Fibroblast of lung (primary cell): ENCODE measurements around the gene DPYSL4. TPM values are rescaled to one million over a fixed set of nuclear protein-coding genes. Genes with fewer than 3 reads are reported as not detected.

ENCODE experiments used
- DNase-seq, 2 donors: peaks; one replicate each; pipeline versions ENCODE4 v3.0.0 to v3.0.0-alpha.2; 2010; ENCODE audit warnings: low read depth in 2 of 2
- H2AFZ ChIP-seq: 2 replicates; pipeline ENCODE4 v1.5.1; 2012; ENCODE audit warnings: low read length, control low read depth, inconsistent platforms
- H3K27ac ChIP-seq: 2 replicates; pipeline ENCODE4 v1.5.1; 2011; ENCODE audit warnings: low read length, control low read depth; ENCODE audit not compliant: insufficient read depth
- H3K27me3 ChIP-seq: 2 replicates; pipeline ENCODE4 v1.5.1; 2011; ENCODE audit warnings: mild to moderate bottlenecking, low read length; ENCODE audit not compliant: control insufficient read depth, insufficient read depth
- H3K36me3 ChIP-seq: 2 replicates; pipeline ENCODE4 v1.5.1; 2011; ENCODE audit warnings: low read length; ENCODE audit not compliant: control insufficient read depth, insufficient read depth
- H3K4me1 ChIP-seq: 2 replicates; pipeline ENCODE4 v1.5.1; 2011; ENCODE audit warnings: low read length; ENCODE audit not compliant: control insufficient read depth, insufficient read depth; ENCODE audit errors: extremely low read depth
- H3K4me2 ChIP-seq: 2 replicates; pipeline ENCODE4 v1.5.1; 2011; ENCODE audit warnings: low read length, control low read depth; ENCODE audit not compliant: insufficient read depth; ENCODE audit errors: extremely low read depth
- H3K4me3 ChIP-seq, 4 experiments: fragments of 200-600 bp in 1 of 4; sonication (generic) in 1 of 4; replicated peaks in 1 of 4; 2 replicates each; pipeline ENCODE4 v1.5.1; 2011 to 2016; ENCODE audit warnings: low read length in 4 of 4, low read depth in 3 of 4, mild to moderate bottlenecking in 3 of 4, control low read depth in 2 of 4, inconsistent platforms in 1 of 4, mixed read lengths in 1 of 4; ENCODE audit not compliant: insufficient read depth in 1 of 4; ENCODE audit errors: control extremely low read depth in 1 of 4
- H3K79me2 ChIP-seq: 2 replicates; pipeline ENCODE4 v1.5.1; 2012; ENCODE audit warnings: mild to moderate bottlenecking, low read length, inconsistent platforms; ENCODE audit not compliant: control insufficient read depth, insufficient read depth
- H3K9ac ChIP-seq: 2 replicates; pipeline ENCODE4 v1.5.1; 2011; ENCODE audit warnings: mild to moderate bottlenecking, low read length, control low read depth; ENCODE audit not compliant: insufficient read depth
- H3K9me3 ChIP-seq: 2 replicates; pipeline ENCODE4 v1.5.1; 2012; ENCODE audit warnings: low read depth, low read length; ENCODE audit not compliant: control insufficient read depth, insufficient read depth
- H4K20me1 ChIP-seq: 2 replicates; pipeline ENCODE4 v1.5.1; 2011; ENCODE audit warnings: low read length; ENCODE audit not compliant: control insufficient read depth, insufficient read depth; ENCODE audit errors: extremely low read depth
- EZH2 ChIP-seq: IDR thresholded peaks from 2 replicates; pipeline ENCODE4 v1.5.1; 2012; ENCODE audit warnings: low read length, control low read depth, mild to moderate bottlenecking; ENCODE audit errors: missing control alignments
- polyA plus RNA-seq, 2 donors: library from polyadenylated mRNA; depleted of rRNA in 1 of 2; stranded (reverse) in 1 of 2; unstranded in 1 of 2; fragments of >200 nt; gene quantifications; 2 replicates each; pipeline ENCODE4 v1.2.1, GENCODE V29; 2011 to 2012; ENCODE audit warnings: missing spikeins in 1 of 2
- total RNA-seq: library from RNA; depleted of rRNA; stranded (reverse); fragments of >200 nt; gene quantifications from 2 replicates; pipeline ENCODE4 v1.2.1, GENCODE V29; 2014
- TF ChIP-seq, protein P1 (sequence below), 2 donors: IDR thresholded peaks in 1 of 2; conservative IDR thresholded peaks in 1 of 2; 1 replicate in 1 of 2; 2 replicates in 1 of 2; pipeline ENCODE4 v1.5.1; 2011 to 2012; ENCODE audit warnings: low read length in 2 of 2, control low read depth in 1 of 2, inconsistent platforms in 1 of 2, low read depth in 1 of 2, mild to moderate bottlenecking in 1 of 2

The DPYSL4 gene
- total and polyA plus RNA-seq, 2 donors (not counting 1 experiment from before 2014, with no cell fraction given), result 0.83 to 1.4 TPM

DNA sequence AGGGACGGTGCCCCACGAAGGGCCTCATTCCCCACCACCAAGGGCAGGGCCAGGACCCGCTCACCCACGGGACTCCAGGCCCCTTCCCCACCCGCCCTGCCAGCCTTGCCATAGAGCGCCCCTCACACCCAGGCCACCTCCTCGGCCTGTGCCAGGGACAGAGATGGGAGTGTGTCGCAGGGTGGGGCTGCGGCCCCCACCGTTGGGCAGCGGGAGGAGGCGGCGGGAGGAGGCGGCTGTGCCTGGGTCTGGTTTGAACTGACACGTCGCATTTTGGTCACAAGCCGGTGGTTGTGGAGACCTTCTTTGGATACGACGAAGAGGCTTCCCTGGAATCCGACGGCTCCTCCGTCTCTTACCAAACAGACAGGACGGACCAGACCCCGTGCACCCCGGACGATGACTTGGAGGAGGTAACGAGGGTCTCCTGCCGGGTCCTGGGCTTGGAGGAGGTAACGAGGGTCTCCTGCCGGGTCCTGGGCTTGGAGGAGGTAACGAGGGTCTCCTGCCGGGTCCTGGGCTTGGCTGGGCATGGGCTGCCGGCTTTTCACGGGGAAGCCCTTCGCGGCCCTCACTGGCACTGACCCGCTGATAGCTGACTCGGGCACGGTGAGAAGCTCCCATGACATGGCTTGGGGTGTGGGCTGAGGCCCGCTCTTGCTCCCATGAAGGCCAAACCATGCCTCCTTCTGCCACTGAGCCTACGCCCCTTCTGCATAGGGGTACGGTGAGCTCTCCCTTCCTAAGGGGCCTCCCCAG, 46.4 kb upstream of the DPYSL4 start:
- no peaks in the 10 kb centered on the region for H3K36me3 ChIP-seq
- no peak for TF ChIP-seq EZH2
- TF ChIP-seq, protein P1, sequence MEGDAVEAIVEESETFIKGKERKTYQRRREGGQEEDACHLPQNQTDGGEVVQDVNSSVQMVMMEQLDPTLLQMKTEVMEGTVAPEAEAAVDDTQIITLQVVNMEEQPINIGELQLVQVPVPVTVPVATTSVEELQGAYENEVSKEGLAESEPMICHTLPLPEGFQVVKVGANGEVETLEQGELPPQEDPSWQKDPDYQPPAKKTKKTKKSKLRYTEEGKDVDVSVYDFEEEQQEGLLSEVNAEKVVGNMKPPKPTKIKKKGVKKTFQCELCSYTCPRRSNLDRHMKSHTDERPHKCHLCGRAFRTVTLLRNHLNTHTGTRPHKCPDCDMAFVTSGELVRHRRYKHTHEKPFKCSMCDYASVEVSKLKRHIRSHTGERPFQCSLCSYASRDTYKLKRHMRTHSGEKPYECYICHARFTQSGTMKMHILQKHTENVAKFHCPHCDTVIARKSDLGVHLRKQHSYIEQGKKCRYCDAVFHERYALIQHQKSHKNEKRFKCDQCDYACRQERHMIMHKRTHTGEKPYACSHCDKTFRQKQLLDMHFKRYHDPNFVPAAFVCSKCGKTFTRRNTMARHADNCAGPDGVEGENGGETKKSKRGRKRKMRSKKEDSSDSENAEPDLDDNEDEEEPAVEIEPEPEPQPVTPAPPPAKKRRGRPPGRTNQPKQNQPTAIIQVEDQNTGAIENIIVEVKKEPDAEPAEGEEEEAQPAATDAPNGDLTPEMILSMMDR (conservative IDR thresholded peaks at IDR 0.05 in 1 of 2, IDR thresholded peaks at IDR 0.05 in 1 of 2; ENCODE audit: low read depth in 1 of 2, low read length in 2 of 2), result no peak
- H3K27me3 ChIP-seq, result no peaks in the 10 kb centered on the region
- no peaks in the 10 kb centered on the region for H4K20me1 ChIP-seq
- H3K9ac ChIP-seq, result no peak overlapping the region
- no peaks in the 10 kb centered on the region for H3K9me3 ChIP-seq
- no peak overlapping the region for H2AFZ ChIP-seq
- no peaks in the 10 kb centered on the region for H3K79me2 ChIP-seq
- H3K27ac ChIP-seq, result no peak overlapping the region
- no peak overlapping the region for H3K4me2 ChIP-seq
- no peak overlapping the region for H3K4me3 ChIP-seq
- H3K4me1 ChIP-seq, result no peaks in the 10 kb centered on the region
- no peak for DNase-seq

DNA sequence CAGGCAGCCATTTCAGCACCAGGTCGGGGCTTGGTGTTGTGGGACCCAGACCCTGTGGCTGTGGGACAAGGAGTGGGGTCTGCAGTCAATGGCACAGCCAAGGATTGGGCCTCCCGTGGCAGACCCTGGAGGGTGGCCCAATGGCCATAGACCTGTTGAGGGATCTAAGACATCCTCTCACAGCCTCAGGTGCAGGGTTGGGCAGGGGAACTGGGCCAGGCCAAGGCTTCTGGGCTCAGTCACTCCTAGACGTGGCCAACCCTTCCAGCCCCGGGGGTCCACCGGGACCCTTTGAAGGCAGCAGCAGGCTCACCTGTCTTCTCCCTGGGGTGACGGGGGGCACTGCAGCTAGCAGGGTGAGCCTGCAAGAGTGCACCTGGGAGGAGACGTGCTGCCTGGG, 45.7 kb upstream of the DPYSL4 start:
- no peaks in the 10 kb centered on the region for H3K36me3 ChIP-seq
- H3K4me3 ChIP-seq, result no peak overlapping the region
- H4K20me1 ChIP-seq, result no peaks in the 10 kb centered on the region
- no peaks in the 10 kb centered on the region for H3K79me2 ChIP-seq
- no peak overlapping the region for H3K4me2 ChIP-seq
- no peak for TF ChIP-seq EZH2
- TF ChIP-seq, protein P1 (conservative IDR thresholded peaks at IDR 0.05 in 1 of 2, IDR thresholded peaks at IDR 0.05 in 1 of 2; ENCODE audit: low read depth in 1 of 2, low read length in 2 of 2), result no peak
- no peaks in the 10 kb centered on the region for H3K27me3 ChIP-seq
- DNase-seq, result no peak
- H3K27ac ChIP-seq, result no peak overlapping the region
- no peaks in the 10 kb centered on the region for H3K9me3 ChIP-seq
- no peak overlapping the region for H2AFZ ChIP-seq
- no peaks in the 10 kb centered on the region for H3K4me1 ChIP-seq
- H3K9ac ChIP-seq, result no peak overlapping the region

DNA sequence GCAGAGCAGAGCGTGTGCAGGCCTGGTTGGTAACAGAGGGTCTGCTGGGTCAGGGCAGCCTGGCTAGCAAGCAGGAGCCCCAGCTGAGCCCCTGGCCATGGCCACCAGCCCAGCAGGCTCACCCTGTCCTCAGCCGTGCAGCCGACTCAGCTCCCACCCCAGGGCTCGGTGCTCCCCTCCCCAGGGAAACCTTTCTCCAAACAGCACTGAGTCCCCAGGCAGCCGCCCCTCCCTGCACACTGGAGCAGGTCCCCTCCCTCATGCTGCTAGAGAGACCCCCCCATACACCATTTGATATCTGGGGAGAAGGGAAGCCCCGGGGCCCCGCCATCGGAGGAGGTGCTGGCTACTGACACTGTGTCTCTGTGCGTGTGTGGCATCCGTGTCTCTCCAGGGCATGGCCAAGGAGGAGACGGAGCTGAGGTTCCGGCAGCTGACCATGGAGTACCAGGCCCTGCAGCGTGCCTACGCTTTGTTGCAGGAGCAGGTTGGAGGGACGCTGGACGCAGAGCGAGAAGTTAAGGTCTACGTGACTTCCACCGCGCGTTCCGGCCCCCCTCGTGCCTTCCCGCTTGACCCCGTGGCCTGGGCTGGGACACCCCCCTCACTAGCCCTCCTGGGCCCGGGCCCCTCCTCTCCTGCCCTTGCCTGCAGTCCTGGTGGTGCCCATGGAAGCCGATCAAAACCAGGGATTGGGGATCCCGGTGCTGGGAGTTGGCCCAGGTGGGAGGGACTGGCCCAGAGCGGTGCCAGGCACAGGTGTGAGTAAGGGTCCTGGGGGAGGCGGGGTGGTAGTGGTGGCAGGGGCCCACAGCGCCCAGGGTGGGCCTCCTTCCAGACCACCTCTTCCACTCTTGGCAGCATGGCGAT, 45.0 kb upstream of the DPYSL4 start:
- no peaks in the 10 kb centered on the region for H3K4me1 ChIP-seq
- H3K36me3 ChIP-seq, result no peaks in the 10 kb centered on the region
- H3K79me2 ChIP-seq, result no peaks in the 10 kb centered on the region
- no peak overlapping the region for H2AFZ ChIP-seq
- TF ChIP-seq EZH2, result no peak
- H3K9ac ChIP-seq, result no peak overlapping the region
- H3K27me3 ChIP-seq, result no peaks in the 10 kb centered on the region
- H3K4me3 ChIP-seq, result no peak overlapping the region
- H4K20me1 ChIP-seq, result no peaks in the 10 kb centered on the region
- no peaks in the 10 kb centered on the region for H3K9me3 ChIP-seq
- no peak overlapping the region for H3K4me2 ChIP-seq
- no peak for DNase-seq
- no peak overlapping the region for H3K27ac ChIP-seq
